Measurements from ENCODE around the gene FOXF1.

FOXF1 gene

DNA sequence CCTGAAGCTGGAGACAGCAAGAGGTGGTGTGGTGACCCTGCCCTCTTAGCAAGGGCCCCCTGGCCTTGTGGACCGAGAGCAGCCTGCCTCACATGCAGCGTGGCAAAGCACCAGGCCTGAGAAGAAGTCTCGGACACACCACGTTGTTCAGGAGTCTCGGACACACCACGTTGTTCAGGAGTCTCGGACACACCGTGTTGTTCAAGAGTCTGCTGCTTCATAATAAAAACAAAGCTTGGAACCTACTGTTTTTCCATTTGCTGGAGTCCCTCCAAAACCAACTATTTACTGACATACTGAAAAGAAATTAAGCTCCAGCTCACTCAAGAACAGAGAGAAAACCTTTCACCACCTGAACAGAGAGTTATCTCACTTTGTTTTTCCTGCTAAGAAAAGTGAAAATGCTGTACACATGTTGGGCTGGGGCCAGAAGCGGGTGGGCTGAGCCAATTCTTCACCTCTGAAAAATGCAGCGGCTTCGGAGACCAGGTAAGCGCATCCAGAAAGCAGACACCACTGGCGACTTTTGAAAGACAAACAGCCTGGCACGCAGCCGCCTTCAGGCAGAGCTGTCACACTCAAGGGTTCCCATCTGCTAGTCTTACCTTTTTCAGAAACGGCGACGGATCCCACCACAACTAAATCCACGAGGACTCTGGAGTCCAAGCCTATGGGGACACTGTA is 35.8 kb downstream of the FOXF1 start:
- Mint-ChIP-seq H3K27me3 (no peaks in the 10 kb centered on the region), H3K4me3 (no peak overlapping the region), H3K27ac (no peak overlapping the region), H3K9me3 (no peaks in the 10 kb centered on the region), H3K4me1 (no peaks in the 10 kb centered on the region)
- DNase-seq, result no peak
- no peak for ATAC-seq

DNA sequence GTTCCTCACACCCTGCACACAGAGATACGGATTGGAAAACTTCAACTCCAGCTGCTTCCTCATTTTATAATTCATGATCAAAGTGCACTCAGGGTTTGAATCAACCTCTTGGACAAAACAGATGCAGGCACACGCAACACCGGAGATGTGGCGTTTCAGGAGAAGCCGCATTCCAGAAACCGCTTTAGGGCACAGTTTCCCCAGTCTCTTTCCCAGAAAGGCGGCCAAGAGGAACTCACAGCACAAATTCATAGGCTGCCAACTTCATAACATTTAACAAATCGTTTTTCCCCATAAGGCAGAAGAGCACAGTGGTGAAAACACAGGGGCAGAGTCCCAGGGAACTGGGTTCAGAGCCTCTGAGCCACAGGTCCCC is 36.3 kb downstream of the FOXF1 start:
- Mint-ChIP-seq H3K9me3 (no peaks in the 10 kb centered on the region), H3K4me1 (no peaks in the 10 kb centered on the region), H3K27me3 (no peaks in the 10 kb centered on the region), H3K27ac (no peak overlapping the region), H3K4me3 (no peak overlapping the region)
- ATAC-seq (no peak), DNase-seq (no peak)

DNA sequence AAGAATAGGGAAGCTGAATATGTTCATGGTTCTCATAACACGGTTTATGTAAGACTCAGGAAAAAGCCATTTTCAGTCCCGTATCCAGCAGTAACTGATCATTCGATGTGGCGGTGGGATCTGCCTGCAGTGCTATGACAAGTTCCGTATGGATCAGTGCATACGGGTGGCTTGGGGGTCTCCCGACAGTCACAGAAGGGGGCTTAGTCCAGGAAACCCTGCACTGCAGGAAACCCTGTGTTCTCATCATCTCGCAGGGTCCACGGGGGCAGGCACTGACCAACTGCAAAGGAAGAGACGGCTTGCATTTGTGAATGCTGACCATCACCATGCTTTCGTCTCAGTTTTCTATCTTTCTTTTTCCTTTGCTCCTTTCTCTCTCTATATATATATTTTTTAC is 37.0 kb downstream of the FOXF1 start:
- peaks cover under 1% of the 10 kb centered on the region for H3K4me1 Mint-ChIP-seq
- H3K27me3 Mint-ChIP-seq, result no peaks in the 10 kb centered on the region
- ATAC-seq (no peak), DNase-seq (no peak)
- H3K4me3 Mint-ChIP-seq, result no peak overlapping the region
- H3K27ac Mint-ChIP-seq, result no peak overlapping the region
- no peaks in the 10 kb centered on the region for H3K9me3 Mint-ChIP-seq

DNA sequence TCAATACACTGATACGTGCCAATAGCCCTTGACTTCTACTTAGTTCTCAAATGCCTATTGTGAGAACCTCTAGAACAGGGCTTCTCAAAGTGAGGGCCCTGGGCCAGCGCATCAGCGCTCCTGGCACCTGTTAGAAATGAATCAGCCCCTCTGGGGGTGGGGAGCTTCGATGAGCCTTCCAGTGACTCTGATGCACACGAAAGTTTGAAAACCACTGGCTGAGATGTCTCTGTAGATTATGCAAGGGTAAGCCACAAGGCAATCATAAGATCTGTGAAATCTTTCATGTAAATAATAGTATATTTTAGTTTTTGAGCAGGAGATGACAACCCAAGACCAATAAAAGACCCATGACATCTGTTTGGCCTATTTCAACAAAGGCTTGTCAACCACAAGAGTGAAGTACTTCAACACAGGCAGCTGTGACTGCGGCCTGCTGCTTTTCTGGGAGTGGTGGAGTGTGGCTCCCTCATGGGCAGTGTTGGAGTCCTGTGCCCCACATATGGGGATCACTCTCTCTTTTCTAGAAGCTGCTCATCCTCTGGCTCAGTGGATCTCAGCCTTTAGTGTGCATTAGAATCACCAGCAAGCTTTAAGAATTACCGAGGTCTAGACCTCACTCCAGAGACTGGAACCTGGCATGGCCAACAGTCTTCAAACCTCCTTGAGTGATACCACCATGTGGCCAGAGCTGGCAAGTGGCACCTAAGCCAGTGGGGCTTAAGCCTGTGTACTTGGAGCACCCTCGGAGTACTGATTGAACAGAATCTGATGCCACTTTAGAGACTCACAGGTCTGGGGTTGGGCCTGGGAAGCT is 39.0 kb downstream of the FOXF1 start:
- ATAC-seq (peak; percentile 82), DNase-seq (peak in 1 of 2 donors; percentile 31)
- Mint-ChIP-seq H3K27me3 (no peaks in the 10 kb centered on the region), H3K9me3 (no peaks in the 10 kb centered on the region), H3K27ac (peak overlapping the region in 1 of 2 donors; percentile 34), H3K4me3 (no peak overlapping the region), H3K4me1 (peaks cover 21% of the 10 kb centered on the region)

DNA sequence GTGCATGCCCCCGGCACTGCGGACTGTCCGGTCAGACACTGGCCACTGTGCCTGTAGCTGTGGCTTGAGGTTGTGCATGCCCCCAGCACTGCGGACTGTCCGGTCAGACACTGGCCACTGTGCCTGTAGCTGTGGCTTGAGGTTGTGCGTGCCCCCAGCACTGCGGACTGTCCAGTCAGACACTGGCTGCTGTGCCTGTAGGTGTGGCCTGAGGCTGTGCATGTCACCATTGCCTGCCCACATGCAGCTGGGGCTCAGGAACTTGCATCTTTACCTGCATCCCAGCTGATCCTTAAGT is 39.5 kb downstream of the FOXF1 start:
- ATAC-seq (no peak), DNase-seq (no peak)
- Mint-ChIP-seq H3K4me1 (peaks cover 24% of the 10 kb centered on the region), H3K27ac (no peak overlapping the region), H3K4me3 (no peak overlapping the region), H3K9me3 (no peaks in the 10 kb centered on the region), H3K27me3 (no peaks in the 10 kb centered on the region)

DNA sequence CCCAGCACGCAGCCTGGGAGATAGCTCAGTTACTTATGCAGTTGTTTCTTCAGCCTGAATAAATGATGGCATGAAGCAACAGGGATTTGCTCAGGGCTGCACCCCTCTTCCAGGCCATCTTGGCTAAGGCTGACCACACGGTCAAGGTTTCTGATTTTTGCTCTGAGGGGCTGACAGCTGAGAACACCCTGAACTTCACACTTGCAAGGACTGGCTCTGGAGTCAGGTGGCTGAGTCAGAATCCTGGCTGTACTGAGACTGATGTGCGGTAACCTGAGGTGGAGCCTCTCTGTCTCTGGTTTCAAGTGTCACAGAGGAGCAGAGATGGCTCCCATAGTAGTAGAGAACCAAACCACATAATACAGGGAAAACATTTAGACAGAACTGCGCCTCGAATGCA is 40.0 kb downstream of the FOXF1 start:
- DNase-seq (no peak), ATAC-seq (no peak)
- Mint-ChIP-seq H3K9me3 (no peaks in the 10 kb centered on the region), H3K27ac (no peak overlapping the region), H3K4me3 (no peak overlapping the region), H3K4me1 (peaks cover 28% of the 10 kb centered on the region), H3K27me3 (no peaks in the 10 kb centered on the region)

DNA sequence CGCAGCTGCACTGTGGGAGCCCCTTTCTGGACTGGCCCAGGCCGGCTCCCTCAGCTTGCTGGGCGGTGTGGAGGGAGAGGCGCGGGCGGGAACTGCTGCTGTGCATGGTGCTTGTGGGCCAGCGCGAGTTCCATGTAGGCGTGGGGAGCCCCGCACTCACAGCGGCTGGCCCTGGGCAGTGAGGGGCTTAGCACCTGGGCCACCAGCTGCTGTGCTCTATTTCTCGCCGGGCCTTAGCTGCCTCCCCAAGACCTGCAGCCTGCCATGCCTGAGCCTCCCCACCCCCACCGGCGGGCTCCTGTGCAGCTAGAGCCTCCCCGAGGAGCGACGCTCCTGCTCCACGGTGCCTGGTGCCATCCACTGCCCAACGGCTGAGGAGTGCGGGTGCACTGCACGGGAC is 43.0 kb downstream of the FOXF1 start:
- Mint-ChIP-seq H3K9me3 (no peaks in the 10 kb centered on the region), H3K27me3 (no peaks in the 10 kb centered on the region), H3K27ac (no peak overlapping the region), H3K4me3 (peak overlapping the region in 1 of 2 donors; percentile 91), H3K4me1 (peaks cover 38% of the 10 kb centered on the region)
- no peak for ATAC-seq
- DNase-seq, result no peak

DNA sequence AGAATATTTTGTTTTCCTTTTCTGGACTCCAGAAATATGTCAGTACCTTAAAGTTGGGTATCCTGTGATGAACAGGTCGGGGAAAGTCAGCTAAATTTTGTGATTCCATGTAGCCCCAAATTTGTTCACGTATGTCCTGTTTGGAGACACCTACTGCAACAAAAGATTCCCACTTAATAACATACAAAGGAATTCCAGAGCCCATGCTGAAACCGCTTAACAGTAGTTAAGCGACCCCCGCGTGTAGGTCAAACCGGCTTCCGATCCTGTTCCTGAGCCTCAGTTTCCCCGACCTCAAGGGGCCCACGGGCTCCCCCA is 44.2 kb downstream of the FOXF1 start:
- DNase-seq, result no peak
- H3K4me3 Mint-ChIP-seq, result peak overlapping the region; percentile 91 to 95
- H3K27ac Mint-ChIP-seq, result peak overlapping the region; percentile 99
- no peaks in the 10 kb centered on the region for H3K9me3 Mint-ChIP-seq
- peaks cover 38% of the 10 kb centered on the region for H3K4me1 Mint-ChIP-seq
- H3K27me3 Mint-ChIP-seq, result no peaks in the 10 kb centered on the region
- ATAC-seq, result peak; percentile 1

DNA sequence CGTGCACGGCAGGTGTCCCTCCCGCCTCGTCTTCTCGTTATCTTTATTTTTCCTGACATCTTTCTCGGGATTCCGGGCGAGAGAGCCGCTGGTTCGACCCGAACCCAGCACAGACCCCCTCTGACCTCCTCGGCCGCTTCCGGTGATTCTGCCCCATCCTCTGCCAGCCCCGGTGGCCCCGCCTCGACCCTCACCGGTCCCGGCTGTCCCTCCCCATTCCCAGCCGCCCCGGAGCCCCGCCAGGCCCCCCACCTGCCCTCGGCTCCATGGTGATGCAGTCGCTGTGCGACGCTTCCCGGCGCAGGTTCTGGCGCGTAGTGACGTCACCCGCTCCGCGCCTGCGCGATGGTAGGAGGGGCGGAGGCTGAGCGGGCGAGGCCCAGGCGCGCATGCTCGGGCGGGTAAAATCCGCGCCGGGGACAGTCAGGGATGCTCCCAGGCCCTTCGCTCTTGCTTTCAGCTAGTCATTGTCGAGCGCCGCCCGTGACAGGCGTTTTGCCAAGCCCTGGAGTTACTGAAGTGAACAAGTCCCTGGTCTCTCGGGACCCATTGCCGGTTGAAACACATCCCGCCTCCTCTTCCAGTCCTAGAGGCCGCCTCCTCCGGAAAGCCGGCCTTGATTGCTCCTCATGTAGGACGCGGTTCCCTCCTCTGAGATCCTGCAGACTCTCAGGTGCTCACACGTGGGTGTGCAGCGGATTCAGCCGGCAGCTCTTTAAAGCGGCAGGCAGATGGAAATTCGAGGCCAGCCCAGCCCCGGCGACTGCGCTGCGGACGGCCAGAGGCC is 44.8 kb downstream of the FOXF1 start, which contains the start of gene MTHFSD:
Gene MTHFSD, minus strand, starts transcription at position 319 of the 787 bp plus-strand sequence. Its CDS starts 51 bp downstream, at position 268.
- Mint-ChIP-seq H3K4me3 (peak within 1 kb of the TSS; percentile 91 to 95), H3K27me3 (peaks cover 3% of the 10 kb centered on the region), H3K9me3 (no peaks in the 10 kb centered on the region), H3K4me1 (peaks cover 38% of the 10 kb centered on the region), H3K27ac (peak within 1 kb of the TSS; percentile 99)
- peak; percentile 95 for ATAC-seq
- DNase-seq, result peak; percentile 94 to 95

DNA sequence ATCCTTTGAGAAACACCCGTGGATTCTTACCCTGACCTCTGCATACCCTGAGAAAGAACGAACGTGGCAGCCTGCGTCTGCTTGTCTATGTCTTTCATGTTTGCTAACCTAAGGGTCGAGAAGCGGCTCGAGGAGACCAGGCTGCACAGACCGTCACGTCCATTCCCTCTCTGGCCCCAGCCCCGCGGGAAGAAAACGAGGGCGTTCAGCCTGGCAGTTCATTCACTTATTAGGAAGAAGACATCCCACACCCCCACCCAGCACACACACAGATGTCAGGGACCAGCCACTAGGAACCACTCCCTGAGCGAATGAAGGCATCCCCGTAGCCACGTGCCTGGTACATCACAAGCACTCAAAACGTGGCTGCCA is 45.4 kb downstream of the FOXF1 start:
- ATAC-seq (no peak), DNase-seq (no peak)
- H3K27me3 Mint-ChIP-seq, result peaks cover 8% of the 10 kb centered on the region
- peak overlapping the region; percentile 91 to 95 for H3K4me3 Mint-ChIP-seq
- H3K9me3 Mint-ChIP-seq, result no peaks in the 10 kb centered on the region
- H3K4me1 Mint-ChIP-seq, result peaks cover 38% of the 10 kb centered on the region
- H3K27ac Mint-ChIP-seq, result peak overlapping the region; percentile 99

DNA sequence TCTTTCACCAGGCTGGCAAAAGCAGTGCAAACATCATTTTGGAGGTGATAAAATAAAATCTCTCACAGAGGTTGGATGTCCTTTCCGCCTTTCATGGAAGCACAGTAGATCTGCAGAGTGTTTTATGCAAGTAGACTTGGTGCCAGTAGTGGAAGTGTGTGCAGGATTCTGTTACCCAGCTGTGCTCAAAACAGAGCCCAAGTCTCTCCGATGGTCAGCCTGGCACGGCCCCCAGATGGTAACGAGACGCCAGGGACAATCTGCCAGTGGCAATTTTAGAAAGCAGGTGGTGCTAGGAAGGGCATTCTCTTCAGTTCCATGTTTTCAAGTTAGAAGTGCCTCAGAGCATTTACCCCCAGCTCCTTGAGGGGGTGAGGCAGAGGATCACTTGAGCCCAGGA is 46.2 kb downstream of the FOXF1 start:
- ATAC-seq (no peak), DNase-seq (no peak)
- no peaks in the 10 kb centered on the region for H3K9me3 Mint-ChIP-seq
- no peak overlapping the region for H3K4me3 Mint-ChIP-seq
- peaks cover 12% of the 10 kb centered on the region for H3K27me3 Mint-ChIP-seq
- H3K4me1 Mint-ChIP-seq, result peaks cover 38% of the 10 kb centered on the region
- H3K27ac Mint-ChIP-seq, result no peak overlapping the region

DNA sequence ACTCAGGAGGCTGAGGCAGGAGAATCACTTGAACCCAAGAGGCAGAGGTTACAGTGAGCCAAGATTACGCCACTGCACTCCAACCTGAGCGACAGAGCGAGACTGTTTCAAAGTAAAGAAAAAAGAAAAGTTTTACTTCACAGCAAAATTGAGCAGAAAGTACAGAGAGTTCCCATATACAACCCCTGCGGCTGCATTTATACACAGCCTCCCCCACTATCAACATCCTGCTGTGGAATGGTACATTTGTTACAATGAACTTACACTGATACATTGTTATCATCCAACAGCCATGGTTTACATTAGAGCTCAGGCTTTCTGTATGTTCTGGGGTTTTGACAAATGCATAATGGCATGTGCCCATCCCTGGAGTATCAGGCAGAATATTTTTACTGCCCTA is 47.3 kb downstream of the FOXF1 start:
- ATAC-seq (no peak), DNase-seq (no peak)
- H3K4me1 Mint-ChIP-seq, result peaks cover 34% of the 10 kb centered on the region
- no peaks in the 10 kb centered on the region for H3K9me3 Mint-ChIP-seq
- no peak overlapping the region for H3K4me3 Mint-ChIP-seq
- no peak overlapping the region for H3K27ac Mint-ChIP-seq
- H3K27me3 Mint-ChIP-seq, result peaks cover 21% of the 10 kb centered on the region

DNA sequence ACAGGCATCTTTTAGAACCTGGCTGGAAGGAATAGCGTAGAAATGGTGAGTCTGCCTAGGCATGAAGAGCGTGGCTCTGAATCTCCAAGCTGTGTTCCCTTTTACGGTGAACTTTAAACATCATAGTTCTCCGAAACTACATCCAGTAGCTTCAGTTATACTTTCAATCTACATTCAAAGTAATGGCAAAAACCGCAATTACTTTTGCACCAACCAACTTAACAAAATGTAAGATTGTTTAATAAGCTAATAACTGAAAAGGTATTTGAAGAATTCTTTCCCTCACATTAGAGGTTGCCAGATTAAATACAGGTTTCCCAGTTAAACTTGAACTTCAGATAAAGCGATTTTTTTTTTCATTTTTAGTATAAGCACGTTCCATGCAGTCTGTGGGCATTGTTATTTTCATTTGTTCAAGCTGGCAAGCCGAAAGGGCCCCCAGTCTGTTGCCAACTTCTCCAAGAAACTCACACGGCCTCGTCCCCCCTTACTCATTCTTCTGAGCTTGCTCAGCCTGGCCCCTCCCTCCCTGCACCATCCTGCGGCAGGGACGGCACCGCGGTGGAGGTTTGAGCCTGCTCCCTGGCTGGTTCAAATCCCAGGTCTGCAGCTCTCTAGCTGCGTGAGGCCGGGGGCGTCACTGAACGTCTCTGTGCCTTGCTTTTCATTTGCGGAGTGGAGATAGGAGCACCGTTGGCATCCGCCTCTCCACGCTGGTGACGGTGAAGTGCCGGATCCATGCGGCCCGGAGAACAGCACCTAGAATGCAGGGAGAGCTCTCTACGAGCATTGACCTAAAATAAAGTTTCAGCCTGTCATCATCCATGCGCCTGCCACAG is 48.2 kb downstream of the FOXF1 start:
- no peak for ATAC-seq
- no peak overlapping the region for H3K27ac Mint-ChIP-seq
- peaks cover 29% of the 10 kb centered on the region for H3K4me1 Mint-ChIP-seq
- no peak for DNase-seq
- H3K4me3 Mint-ChIP-seq, result no peak overlapping the region
- H3K27me3 Mint-ChIP-seq, result peaks cover 26% of the 10 kb centered on the region
- H3K9me3 Mint-ChIP-seq, result no peaks in the 10 kb centered on the region

DNA sequence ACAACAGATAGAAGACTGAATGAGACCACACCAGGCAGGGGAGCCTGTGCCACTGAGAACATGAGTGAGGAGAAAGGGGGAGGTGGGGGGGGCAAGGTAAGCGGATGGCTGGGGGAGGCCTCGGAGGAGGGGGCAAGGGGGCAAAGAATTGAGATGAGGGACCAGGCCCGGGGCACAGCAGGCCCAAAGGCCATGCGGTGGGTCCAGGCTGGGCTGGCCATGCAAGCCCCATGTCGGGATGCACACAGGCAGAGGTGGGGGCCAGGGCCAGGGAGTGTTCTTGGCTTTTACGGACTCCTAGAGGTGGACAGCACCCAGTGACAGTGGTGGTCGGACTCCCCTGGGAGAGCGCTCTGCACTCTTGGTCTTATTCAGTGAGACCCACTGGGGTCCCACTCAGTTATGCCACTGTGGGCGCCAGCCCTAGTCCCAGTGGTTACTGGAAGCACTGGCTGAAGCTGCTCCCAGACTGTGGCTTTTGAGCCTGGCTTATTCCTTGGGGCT is 49.5 kb downstream of the FOXF1 start:
- Mint-ChIP-seq H3K27ac (no peak overlapping the region), H3K4me3 (no peak overlapping the region), H3K4me1 (peaks cover 24% of the 10 kb centered on the region), H3K27me3 (peaks cover 39% of the 10 kb centered on the region), H3K9me3 (no peaks in the 10 kb centered on the region)
- no peak for ATAC-seq
- DNase-seq, result no peak

DNA sequence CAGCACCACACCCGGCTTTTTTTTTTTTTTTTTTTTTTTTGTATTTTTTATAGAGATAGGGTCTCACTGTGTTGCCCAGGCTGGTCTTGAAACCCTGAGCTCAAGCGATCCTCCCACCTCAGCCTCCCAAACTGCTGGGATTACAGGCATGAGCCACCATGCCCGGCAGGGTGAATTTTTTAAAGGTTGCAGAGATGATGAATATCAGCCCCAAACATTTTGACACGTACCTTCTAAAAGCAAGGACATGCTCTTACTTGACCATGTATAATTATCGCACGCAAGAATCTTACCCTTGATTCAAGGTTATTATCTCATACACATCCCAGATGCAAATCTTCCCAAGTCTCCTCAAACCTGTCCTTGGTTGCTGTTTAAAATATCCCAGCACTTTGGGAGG is 52.0 kb downstream of the FOXF1 start:
- Mint-ChIP-seq H3K27me3 (peaks cover 57% of the 10 kb centered on the region), H3K4me1 (peaks cover 20% of the 10 kb centered on the region), H3K9me3 (no peaks in the 10 kb centered on the region), H3K4me3 (no peak overlapping the region), H3K27ac (no peak overlapping the region)
- DNase-seq (no peak), ATAC-seq (no peak)

Data from stimulated activated naive CD8-positive, alpha-beta T cell treated with anti-CD3 and anti-CD28 coated beads, Interleukin-15, amount 100 ng/mL, for 72 hours (primary cell).